ENCODE data around the gene GYG1.
"Not testable (repeated sequence)": the region's sequence is repeated elsewhere in the genome, so short reads cannot be mapped to it uniquely, and the experiment has no call there.

Gene GYG1

GRCh38 chr3:148968321-148968720, 23.0 kb upstream of the GYG1 start:
- TF ChIP-seq CTCF (IDR thresholded peaks at IDR 0.05; ENCODE audit: insufficient read depth, low read depth, low read length, missing control alignments) = no peak
- no peak for DNase-seq (ENCODE audit: low read depth)
- no peak overlapping the region for H3K4me3 ChIP-seq (ENCODE audit: low read depth, low read length)

- TF ChIP-seq CTCF (IDR thresholded peaks at IDR 0.05; ENCODE audit: insufficient read depth, low read depth, low read length, missing control alignments) = no peak
- DNase-seq (ENCODE audit: low read depth) = no peak
- H3K4me3 ChIP-seq (ENCODE audit: low read depth, low read length) = no peak overlapping the region
Observed at GRCh38 chr3:148970271-148970670, 21.1 kb upstream of the GYG1 start.

DNA sequence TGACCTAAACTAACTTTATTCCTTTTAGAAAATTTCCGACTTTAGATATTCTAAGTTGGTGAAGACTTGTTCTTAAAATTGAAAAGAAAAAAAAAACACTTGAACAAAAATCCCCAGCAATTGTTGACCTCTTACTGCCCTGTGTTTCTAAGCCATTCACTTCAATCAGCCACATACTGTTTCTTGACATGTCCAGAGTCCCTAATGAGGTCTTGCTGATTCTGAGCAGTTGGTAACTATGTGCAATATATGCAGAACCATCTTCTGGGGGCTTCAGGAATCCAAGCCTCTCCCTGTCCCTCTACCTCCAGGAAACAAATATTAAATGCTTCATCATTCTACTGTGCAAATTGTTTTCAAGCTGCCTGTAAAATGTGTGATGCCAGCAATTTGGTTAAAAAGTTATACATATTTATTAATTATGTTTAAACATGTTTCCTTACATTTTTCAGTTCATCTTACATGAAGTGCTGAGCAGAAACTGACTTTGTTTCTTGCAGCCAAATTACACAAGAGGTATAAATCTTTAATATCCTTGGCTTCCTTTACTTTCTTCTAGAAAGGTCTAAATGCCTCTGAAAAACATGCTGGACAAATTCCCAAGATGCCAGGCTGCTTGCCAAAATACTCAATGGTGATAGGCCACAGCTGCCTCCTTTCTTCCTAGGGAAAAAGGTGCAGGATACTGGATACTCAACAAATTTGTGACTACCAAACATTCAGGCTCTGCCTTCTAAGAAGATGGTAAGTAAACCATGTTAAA, 19.8 kb upstream of the GYG1 start:
- H3K4me3 ChIP-seq (ENCODE audit: low read depth, low read length) = no peak overlapping the region
- no peak for DNase-seq (ENCODE audit: low read depth)
- no peak for TF ChIP-seq CTCF (IDR thresholded peaks at IDR 0.05; ENCODE audit: insufficient read depth, low read depth, low read length, missing control alignments)

- H3K4me3 ChIP-seq (ENCODE audit: low read depth, low read length) = no peak overlapping the region
- TF ChIP-seq CTCF (IDR thresholded peaks at IDR 0.05; ENCODE audit: insufficient read depth, low read depth, low read length, missing control alignments) = no peak
- no peak for DNase-seq (ENCODE audit: low read depth)
Observed at GRCh38 chr3:148974726-148975125, 16.6 kb upstream of the GYG1 start.

DNA sequence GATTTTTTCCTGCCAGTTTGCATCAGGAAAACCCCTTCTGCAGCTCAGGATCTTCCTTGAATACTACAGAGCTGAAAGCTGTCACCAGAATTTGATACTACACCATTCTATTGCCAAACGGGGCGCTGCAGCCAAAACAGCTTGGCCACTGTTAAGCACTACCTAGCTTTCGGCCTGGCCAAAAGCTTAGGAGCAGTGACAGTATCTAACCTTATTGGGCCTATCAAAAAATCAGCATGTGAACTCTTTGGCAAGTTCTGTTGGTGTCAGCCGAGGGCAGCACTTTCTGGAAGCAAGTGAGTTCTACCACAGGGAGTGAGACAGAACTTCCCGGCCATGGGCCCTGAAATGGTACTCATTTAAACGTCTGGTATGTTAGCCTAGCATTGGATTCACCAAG, 16.1 kb upstream of the GYG1 start:
- TF ChIP-seq CTCF (IDR thresholded peaks at IDR 0.05; ENCODE audit: insufficient read depth, low read depth, low read length, missing control alignments) = no peak
- DNase-seq (ENCODE audit: low read depth) = no peak
- no peak overlapping the region for H3K4me3 ChIP-seq (ENCODE audit: low read depth, low read length)

DNA sequence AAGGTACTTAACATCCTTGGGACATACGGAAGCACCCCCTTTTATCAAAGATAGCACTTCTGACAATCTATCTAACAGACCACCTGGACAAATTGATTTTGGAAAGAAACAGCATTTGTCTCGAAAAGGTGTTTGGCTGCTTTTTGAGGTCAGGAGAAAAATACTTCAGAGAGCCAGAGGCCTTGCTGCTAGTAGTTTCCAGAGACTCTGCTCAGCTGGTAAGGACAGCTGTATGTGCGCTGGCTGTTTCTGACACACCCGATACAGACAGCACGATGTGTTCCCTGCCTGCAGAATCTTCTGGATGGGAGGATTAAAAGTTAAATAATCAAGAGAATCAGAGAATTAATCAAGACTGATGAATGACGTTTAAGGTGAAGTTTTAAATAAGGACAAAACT, 15.6 kb upstream of the GYG1 start:
- no peak for DNase-seq (ENCODE audit: low read depth)
- TF ChIP-seq CTCF (IDR thresholded peaks at IDR 0.05; ENCODE audit: insufficient read depth, low read depth, low read length, missing control alignments) = no peak
- no peak overlapping the region for H3K4me3 ChIP-seq (ENCODE audit: low read depth, low read length)

- no peak for DNase-seq (ENCODE audit: low read depth)
- no peak for TF ChIP-seq CTCF (IDR thresholded peaks at IDR 0.05; ENCODE audit: insufficient read depth, low read depth, low read length, missing control alignments)
- H3K4me3 ChIP-seq (ENCODE audit: low read depth, low read length) = no peak overlapping the region
Observed at GRCh38 chr3:148981273-148981672, 10.1 kb upstream of the GYG1 start.

DNA sequence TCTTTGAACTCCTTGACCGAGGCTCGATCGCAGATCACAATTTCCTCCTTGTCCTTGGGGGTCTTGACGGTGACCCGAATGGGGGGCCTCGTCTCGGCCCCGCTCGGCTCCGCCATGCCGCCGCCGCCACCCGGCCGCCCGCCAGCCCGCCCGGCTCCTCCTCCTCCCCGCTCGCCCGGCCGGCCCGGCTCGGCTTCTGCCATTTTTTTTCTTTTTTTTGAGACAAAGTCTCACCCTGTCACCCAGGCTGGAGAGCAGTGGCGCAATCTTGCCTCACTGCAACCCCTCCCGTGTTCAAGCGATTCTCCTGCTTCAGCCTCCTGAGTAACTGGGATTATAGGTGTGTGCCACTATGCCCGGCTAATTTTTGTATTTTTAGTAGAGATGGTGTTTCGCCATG, 3.8 kb upstream of the GYG1 start:
- DNase-seq (ENCODE audit: low read depth); H3K4me3 ChIP-seq (ENCODE audit: low read depth, low read length): not testable (repeated sequence)

Data from GM12865 (cell line).